GM21723 (cell line): ENCODE measurements around the gene P3H4.
"Not testable (repeated sequence)": the region's sequence is repeated elsewhere in the genome, so short reads cannot be mapped to it uniquely, and the experiment has no call there.

ENCODE experiments used
- ATAC-seq: cut with Tn5 transposase; IDR thresholded peaks from one replicate; pipeline ENCODE4 v1.9.1; 2021; ENCODE audit warnings: mild to moderate bottlenecking, moderate library complexity; ENCODE audit not compliant: unreplicated experiment

The P3H4 gene

DNA sequence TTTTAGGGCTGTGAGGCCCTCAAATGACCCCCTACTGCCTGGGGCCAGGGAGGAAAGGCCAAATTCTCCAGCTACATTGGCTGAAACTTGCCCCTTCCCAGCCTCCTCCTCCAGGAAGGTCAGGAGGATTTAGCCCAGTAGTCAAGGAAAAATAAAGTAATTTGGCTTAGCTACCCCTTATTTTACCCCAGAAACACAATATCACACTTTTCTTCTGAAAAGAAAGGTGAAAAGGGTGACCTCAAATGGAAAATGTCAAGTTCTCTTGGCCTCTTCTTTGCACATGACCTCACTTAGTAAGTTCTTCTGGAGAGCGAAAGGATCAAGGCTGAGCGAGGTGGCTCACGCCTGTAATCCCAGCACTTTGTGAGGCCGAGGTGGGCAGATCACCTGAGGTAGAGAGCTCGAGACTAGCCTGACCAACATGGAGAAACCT, 17.2 kb downstream of the P3H4 start:
- ATAC-seq, result no peak

DNA sequence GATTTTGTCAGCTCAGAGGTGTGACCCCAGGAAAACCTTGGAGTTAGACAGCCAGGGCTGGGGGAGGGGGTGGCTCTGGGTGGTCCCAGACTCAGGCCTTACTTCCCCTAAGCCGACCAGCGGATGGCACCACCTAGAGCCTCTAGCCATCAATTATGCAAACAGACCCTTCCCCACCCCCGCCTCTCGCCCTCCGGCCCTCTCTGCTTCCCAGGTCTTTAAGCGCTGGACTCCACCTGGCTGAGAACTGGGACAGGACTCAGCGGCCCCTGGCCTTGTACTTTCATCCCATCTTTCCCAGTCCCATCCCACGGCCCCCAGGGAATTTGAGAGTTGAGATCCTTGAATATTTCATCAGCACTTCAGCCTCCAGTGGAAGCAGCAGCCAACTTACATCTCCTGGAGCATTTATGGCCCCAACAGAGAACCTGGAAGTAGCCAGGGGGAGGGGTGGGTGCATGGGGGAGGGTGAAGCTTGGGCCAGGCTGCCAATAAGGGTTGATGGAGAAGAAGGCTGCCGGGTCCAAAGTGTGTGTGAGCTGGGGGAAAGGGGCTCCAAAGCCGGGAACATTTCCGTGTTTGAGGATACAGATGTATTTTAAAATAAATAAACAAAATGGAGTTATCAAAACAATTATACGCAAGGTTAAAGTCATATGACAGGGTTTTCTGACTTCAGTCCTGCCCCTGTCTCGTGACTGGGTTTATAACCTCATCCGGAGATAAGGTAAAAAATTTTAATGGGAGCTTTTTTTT, 17.8 kb downstream of the P3H4 start:
- no peak for ATAC-seq

DNA sequence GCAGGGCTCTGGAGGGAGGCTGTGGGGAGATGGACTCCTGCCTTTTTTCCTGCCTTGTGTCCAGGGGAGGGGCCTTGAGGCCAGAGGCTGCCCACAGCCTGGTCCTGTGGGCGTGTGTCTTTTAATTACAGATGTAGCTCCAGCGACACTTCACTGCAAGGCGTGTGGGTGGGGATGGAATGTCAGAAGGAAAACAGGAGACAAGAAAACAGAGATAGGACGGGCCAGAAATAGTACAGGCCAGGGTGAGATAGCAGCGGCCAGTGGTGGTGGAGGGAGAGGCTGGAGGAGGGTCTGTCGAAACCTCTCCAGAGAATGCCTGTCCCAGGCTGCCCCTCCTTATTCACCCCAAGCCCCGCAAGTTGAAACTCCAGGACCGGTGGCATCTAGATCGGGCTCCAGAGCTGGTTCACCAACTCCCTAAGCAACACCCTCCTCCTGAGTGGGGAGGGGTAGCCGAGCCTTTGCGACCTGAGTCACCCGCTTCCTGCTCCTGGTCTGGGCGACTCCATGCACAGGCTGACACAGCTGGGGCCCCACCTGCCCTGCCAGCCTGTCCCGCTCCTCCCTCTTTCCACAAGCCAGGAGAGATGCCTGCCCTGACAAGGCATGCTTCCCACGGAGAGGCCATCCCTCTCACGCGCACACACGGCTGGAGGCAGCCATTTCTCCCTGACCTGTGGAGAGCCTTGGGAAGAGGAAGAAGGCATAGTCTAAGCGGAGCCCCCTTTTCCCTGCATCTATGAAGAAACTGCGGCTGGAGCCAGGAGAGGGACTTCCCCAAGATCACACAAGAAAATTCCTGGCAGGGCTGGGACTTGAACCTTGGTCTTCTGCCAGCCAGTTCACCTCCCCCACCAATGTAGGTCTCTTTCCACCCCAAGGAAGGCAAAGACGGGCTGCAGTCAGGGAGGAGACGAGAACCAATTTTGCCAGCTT, 18.6 kb downstream of the P3H4 start:
- no peak for ATAC-seq

- no peak for ATAC-seq
Observed at GRCh38 chr17:41787021-41787418, 24.7 kb downstream of the P3H4 start.

DNA sequence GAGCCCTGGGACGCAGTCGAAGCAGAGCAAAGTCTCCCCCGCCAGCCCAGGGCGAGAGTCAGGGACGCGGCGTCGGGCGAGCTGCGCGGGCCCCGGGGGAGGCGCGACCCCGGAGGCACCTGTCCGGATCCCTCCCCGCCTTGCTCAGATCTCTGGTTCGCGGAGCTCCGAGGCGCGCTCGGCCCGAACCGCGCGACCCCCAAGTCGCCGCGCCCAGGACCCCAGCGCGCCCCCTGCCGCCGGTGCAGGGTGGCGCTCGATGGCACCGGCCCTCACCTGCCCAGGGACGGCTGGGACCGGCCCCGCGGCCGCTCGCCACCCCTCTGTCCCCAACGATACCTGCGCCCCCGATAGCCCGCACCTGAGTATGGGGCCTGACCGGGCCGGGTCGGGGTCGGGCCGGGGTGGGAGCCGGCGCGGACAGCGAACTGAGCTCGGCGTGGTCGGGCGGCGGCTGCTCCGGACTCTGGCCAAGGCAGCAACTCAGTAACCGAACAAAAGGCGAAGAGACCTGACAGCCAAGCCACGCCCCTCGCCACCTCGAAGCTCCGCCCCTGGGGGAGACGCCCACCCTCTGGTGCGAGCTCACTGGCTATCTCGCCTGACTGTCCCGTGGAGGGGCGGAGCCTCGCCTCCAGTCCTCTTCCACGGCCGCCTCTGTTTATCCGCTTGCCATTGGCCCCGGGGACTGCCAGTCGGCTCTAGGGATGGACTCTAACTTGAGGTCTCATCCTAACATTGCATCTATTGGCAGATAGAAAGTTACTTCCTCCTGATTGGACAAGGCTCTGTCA, 25.3 kb downstream of the P3H4 start, which contains the start of gene JUP:
Gene JUP, minus strand, starts transcription at position 485 of the 794 bp plus-strand sequence. CDS start 14,857 bp downstream, outside the sequence.
- ATAC-seq, result peak; percentile 88

- no peak for ATAC-seq
Observed at GRCh38 chr17:41785859-41786226, 25.9 kb downstream of the P3H4 start.

DNA sequence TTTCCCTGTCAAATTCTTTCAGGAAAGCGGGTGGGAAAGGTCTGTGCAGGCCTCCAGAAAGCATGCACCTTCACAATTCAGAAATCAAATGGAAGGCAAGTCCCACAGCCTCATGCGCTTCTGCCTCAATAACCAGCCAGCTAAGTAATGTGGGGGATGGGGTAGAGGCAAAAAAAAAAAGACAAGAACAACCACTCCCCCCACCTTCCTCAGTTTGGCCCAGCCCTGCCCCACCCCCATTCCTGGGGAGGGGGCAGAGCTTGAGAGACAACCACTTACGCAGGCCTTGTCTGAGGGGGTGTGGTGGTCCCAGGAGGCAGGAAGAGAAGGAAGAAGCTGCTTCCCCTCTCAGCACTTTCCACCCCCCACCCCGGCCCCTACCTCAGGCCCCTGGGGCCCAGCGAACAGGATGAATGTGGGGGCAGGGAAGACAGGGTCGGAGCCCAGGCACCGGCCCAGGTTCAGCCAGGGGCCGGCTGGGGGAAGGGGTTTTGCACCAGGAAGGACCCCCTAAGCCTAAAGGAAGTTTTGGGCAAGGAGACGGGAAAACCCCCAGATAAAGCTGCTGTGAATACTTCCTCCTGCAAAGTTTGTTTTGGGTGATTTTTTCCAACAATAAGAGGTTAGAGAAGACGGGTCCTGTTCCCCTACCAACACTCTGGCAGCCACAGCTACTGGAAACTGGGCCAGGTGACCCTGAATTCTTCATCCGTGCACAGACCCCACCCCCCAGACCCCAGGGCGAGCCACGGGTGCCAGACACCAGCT, 26.5 kb downstream of the P3H4 start:
- no peak for ATAC-seq

GRCh38 chr17:41784207-41784744, 27.5 kb downstream of the P3H4 start:
- ATAC-seq, result no peak

- ATAC-seq, result no peak
Observed at GRCh38 chr17:41782142-41782541, 29.6 kb downstream of the P3H4 start.

- no peak for ATAC-seq
Observed at GRCh38 chr17:41781404-41782110, 30.2 kb downstream of the P3H4 start.

DNA sequence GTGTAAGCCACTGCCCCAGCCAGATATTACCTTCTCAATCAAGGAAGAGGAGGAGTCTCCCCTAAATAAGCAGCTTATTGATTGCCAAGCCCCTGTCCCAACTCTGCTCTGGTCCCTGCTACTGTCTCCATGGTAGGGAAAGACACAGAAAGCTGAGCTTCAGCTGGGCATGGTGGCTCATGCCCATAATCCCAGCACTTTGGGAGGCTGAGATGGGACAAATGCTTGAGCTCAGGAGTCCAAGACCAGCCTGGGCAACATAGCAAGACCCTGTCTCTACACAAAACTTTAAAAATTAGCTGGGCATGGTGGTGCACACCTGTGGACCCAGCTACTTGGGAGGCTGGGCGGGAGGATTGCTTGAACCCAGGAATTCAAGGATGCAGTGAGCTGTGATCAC, 31.8 kb downstream of the P3H4 start:
- no peak for ATAC-seq

- ATAC-seq, result no peak
Observed at GRCh38 chr17:41777574-41778188, 34.1 kb downstream of the P3H4 start.

DNA sequence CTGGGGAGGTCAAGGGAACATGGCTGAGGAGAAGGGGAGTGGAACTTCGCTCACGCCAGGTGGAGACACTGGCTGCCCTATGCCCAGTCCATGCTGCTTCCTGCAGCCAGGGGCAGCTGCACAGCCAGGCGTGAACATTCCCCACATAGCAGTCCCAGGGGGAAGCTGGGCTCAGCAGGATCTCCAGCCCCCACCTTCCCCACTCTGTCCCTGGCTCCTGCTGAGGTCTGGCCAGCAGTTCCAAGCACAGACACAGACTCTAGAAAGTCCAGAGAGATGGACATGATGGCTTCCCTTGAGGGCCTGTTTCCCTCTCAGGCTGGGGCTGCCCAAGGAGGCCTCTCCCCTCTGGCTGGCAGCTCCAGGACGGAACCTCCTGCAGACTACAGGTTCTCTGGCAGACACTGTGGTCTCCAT, 34.6 kb downstream of the P3H4 start:
- no peak for ATAC-seq

- ATAC-seq, result not testable (repeated sequence)
Observed at GRCh38 chr17:41776262-41776900, 35.4 kb downstream of the P3H4 start.

- ATAC-seq, result no peak
Observed at GRCh38 chr17:41775394-41776226, 36.1 kb downstream of the P3H4 start.

- no peak for ATAC-seq
Observed at GRCh38 chr17:41773731-41774193, 38.0 kb downstream of the P3H4 start.

GRCh38 chr17:41773190-41773588, 38.6 kb downstream of the P3H4 start:
- no peak for ATAC-seq
